ENCODE measurements around the gene SARDH. TPM values are rescaled to one million over a fixed set of nuclear protein-coding genes. Genes with fewer than 3 reads are reported as not detected.

SARDH gene
- total RNA-seq, 4 donors from 2014 or later, result 0.39 to 2.9 (median 0.51) TPM

DNA sequence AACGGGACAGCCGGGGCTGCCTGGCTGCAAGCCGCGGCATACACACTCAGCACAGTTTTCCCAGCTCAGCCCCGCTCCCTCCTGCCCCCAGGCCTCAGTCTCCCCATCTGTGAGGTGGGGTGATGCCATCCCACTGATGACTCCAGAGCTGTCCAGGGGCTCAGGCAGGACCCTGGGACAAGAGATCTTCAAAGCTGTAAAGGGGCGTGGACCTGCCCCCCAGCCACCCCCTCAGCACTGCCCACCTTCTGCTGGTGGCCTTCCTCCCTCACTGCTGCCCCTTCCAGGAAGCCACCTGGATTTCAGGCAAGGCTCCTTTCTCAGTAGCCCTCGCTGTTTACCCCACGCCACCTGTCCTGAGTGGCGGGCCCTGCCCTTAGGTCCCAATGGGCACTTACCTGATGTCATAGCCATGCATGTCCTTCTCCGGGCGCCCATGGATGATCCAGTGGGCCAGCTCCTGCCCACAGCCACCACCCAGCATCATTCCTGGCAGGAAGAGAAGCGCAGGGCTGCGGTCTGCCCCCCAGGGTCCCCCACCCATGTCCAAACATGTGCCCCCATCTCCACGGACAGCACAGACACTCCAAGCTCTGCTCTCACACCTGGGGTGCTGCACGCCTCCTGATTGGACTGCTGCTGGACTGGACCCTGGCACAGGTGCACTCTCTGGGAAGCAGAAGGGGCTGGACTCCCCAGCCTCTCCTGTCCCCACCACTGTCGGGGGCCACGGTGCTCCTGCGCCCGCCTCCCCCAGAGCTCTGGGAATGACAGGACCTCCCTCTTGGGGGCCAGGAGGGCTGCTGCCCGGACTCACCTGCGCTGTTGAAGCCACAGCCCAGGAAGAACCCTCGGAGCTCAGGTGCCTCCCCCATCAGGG, 25.7 kb downstream of the SARDH start:
- no peaks in the 10 kb centered on the region for H3K36me3 ChIP-seq
- H3K4me1 ChIP-seq, result peaks cover 8 to 20% (median 13%) of the 10 kb centered on the region in 4 donors
- peaks cover 0 to 28% (median 0%) of the 10 kb centered on the region in 4 donors for H3K27me3 ChIP-seq
- TF ChIP-seq POLR2AphosphoS5 (IDR thresholded peaks at IDR 0.05), result no peak
- no peak for TF ChIP-seq POLR2A (IDR thresholded peaks at IDR 0.05; ENCODE audit: low read depth)
- TF ChIP-seq EP300 (IDR thresholded peaks at IDR 0.05), result no peak
- TF ChIP-seq, protein P1, sequence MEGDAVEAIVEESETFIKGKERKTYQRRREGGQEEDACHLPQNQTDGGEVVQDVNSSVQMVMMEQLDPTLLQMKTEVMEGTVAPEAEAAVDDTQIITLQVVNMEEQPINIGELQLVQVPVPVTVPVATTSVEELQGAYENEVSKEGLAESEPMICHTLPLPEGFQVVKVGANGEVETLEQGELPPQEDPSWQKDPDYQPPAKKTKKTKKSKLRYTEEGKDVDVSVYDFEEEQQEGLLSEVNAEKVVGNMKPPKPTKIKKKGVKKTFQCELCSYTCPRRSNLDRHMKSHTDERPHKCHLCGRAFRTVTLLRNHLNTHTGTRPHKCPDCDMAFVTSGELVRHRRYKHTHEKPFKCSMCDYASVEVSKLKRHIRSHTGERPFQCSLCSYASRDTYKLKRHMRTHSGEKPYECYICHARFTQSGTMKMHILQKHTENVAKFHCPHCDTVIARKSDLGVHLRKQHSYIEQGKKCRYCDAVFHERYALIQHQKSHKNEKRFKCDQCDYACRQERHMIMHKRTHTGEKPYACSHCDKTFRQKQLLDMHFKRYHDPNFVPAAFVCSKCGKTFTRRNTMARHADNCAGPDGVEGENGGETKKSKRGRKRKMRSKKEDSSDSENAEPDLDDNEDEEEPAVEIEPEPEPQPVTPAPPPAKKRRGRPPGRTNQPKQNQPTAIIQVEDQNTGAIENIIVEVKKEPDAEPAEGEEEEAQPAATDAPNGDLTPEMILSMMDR (IDR thresholded peaks at IDR 0.05), result no peak
- no peak for DNase-seq (ENCODE audit: extremely low spot score)
- no peak overlapping the region for H3K27ac ChIP-seq (replicated peaks in 1 of 4)
- no peak overlapping the region for H3K4me3 ChIP-seq
- intact Hi-C loops (cut with DNase I), result no loop called here
- WGBS, result 92% methylated on average over 18 of the region's 22 CpGs
- H3K9me3 ChIP-seq, result no peaks in the 10 kb centered on the region

GRCh38 chr9:133711428-133712220, 26.5 kb downstream of the SARDH start:
- no peak for DNase-seq (ENCODE audit: extremely low spot score)
- Histone ChIP-seq H3K36me3 (no peaks in the 10 kb centered on the region), H3K4me1 (peaks cover 8 to 19% (median 13%) of the 10 kb centered on the region in 4 donors), H3K4me3 (no peak overlapping the region), H3K27ac (replicated peaks in 1 of 4) (no peak overlapping the region), H3K9me3 (no peaks in the 10 kb centered on the region), H3K27me3 (peaks cover 0 to 28% (median 0%) of the 10 kb centered on the region in 4 donors)
- intact Hi-C loops (cut with DNase I), result no loop called here
- WGBS, result 91% methylated on average over 16 of the region's 32 CpGs
- TF ChIP-seq, protein P1 (IDR thresholded peaks at IDR 0.05), result no peak
- TF ChIP-seq POLR2A (IDR thresholded peaks at IDR 0.05; ENCODE audit: low read depth) (no peak), POLR2AphosphoS5 (IDR thresholded peaks at IDR 0.05) (no peak)

- Histone ChIP-seq H3K4me1 (peaks cover 1 to 11% (median 5%) of the 10 kb centered on the region in 4 donors), H3K27me3 (peaks cover 0 to 20% (median 0%) of the 10 kb centered on the region in 4 donors), H3K27ac (replicated peaks in 1 of 4) (no peak overlapping the region), H3K9me3 (no peaks in the 10 kb centered on the region), H3K4me3 (no peak overlapping the region), H3K36me3 (no peaks in the 10 kb centered on the region)
- 86% methylated on average over 6 of the region's 16 CpGs for WGBS
- TF ChIP-seq, protein P1 (IDR thresholded peaks at IDR 0.05), result no peak
- TF ChIP-seq POLR2A (IDR thresholded peaks at IDR 0.05; ENCODE audit: low read depth), result no peak
- no peak for TF ChIP-seq EP300 (IDR thresholded peaks at IDR 0.05)
- no peak for TF ChIP-seq POLR2AphosphoS5 (IDR thresholded peaks at IDR 0.05)
- no peak for DNase-seq (ENCODE audit: extremely low spot score)
- intact Hi-C loops (cut with DNase I), result no loop called here
Observed at GRCh38 chr9:133710661-133711427, 27.3 kb downstream of the SARDH start.

GRCh38 chr9:133709691-133710571, 28.2 kb downstream of the SARDH start:
- WGBS, result 93% methylated on average over 20 of the region's 32 CpGs
- Histone ChIP-seq H3K27ac (replicated peaks in 1 of 4) (no peak overlapping the region), H3K27me3 (peaks cover 0 to 13% (median 0%) of the 10 kb centered on the region in 4 donors), H3K36me3 (no peaks in the 10 kb centered on the region), H3K4me1 (peaks cover 0 to 8% (median 0%) of the 10 kb centered on the region in 4 donors), H3K9me3 (no peaks in the 10 kb centered on the region), H3K4me3 (no peak overlapping the region)
- no peak for DNase-seq (ENCODE audit: extremely low spot score)
- TF ChIP-seq EP300 (IDR thresholded peaks at IDR 0.05) (no peak), POLR2AphosphoS5 (IDR thresholded peaks at IDR 0.05) (no peak), POLR2A (IDR thresholded peaks at IDR 0.05; ENCODE audit: low read depth) (no peak)
- intact Hi-C loops (cut with DNase I), result no loop called here

All from esophagus muscularis mucosa (tissue), 4 donors.